ENCODE results near the gene GNA12.

- TF ChIP-seq EZH2 (IDR thresholded peaks at IDR 0.05; ENCODE audit: insufficient read depth, poor library complexity, severe bottlenecking) (no peak), EZH2phosphoT487 (IDR thresholded peaks at IDR 0.05; ENCODE audit: insufficient read depth, low read depth) (no peak)
These were observed 22.5 kb upstream of the GNA12 start for GRCh38 chr7:2866601-2867000.

All from GM23248 (cell line).